GM18499 (cell line): ENCODE data around the gene CRMP1.

Source experiments
- ATAC-seq: cut with Tn5 transposase; IDR thresholded peaks from one replicate; pipeline ENCODE4 v1.9.1; 2021; ENCODE audit warnings: moderate number of reproducible peaks; ENCODE audit not compliant: insufficient read depth, unreplicated experiment

CRMP1 gene

DNA sequence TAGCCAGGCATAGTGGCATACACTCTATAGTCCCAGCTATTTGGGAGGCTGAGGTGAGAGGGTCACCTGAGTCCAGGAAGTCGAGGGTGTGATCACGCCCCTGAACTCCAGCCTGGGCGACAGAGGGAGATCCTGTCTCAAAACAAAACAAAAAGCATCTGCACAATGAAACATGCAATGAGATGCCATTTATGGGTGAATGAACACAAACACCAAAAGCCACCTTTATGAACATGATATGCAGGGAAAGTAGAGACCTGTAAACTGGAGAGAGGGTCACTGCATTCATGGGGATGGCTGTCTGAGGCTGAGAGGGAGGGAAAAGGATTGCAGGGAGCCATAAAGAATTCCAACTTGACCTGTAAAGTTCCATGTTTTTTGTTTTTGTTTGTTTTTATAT lies 111.2 kb downstream of the CRMP1 start:
- ATAC-seq: no peak

- no peak for ATAC-seq
Measured at GRCh38 chr4:5780831-5781480, 111.9 kb downstream of the CRMP1 start.

DNA sequence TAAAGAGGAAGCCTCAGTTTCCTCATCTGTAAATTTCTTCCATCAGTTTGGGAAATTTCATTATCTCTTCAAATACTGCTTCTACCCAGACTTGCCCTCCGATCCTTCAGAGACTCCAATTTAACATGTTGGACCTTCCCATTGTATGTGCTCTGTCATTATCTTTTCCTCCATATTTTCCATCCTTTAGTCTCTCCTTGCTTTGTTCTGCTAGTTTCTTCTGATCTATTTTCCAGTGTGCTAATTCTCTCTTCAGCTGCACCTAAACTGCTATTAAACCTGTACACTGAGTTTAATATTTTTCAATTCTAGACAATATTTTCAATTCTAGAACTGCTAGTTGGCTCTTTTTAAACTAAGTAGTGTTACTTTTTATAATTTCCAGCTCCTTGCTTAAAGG lies 116.4 kb downstream of the CRMP1 start:
- ATAC-seq: no peak

GRCh38 chr4:5774416-5775036 lies 118.4 kb downstream of the CRMP1 start:
- no peak for ATAC-seq

GRCh38 chr4:5773271-5773555 lies 119.7 kb downstream of the CRMP1 start:
- no peak for ATAC-seq

- no peak for ATAC-seq
Measured at GRCh38 chr4:5772528-5773270, 120.2 kb downstream of the CRMP1 start.
